HG03342 (cell line): Measurements from ENCODE around the gene ACTR6.
"Not testable (repeated sequence)": the region's sequence is repeated elsewhere in the genome, so short reads cannot be mapped to it uniquely, and the experiment has no call there.

Experiments
- ATAC-seq: cut with Tn5 transposase; IDR thresholded peaks from one replicate; pipeline ENCODE4 v1.9.1; 2021; ENCODE audit warnings: mild to moderate bottlenecking, moderate library complexity; ENCODE audit not compliant: unreplicated experiment

ACTR6 gene

DNA sequence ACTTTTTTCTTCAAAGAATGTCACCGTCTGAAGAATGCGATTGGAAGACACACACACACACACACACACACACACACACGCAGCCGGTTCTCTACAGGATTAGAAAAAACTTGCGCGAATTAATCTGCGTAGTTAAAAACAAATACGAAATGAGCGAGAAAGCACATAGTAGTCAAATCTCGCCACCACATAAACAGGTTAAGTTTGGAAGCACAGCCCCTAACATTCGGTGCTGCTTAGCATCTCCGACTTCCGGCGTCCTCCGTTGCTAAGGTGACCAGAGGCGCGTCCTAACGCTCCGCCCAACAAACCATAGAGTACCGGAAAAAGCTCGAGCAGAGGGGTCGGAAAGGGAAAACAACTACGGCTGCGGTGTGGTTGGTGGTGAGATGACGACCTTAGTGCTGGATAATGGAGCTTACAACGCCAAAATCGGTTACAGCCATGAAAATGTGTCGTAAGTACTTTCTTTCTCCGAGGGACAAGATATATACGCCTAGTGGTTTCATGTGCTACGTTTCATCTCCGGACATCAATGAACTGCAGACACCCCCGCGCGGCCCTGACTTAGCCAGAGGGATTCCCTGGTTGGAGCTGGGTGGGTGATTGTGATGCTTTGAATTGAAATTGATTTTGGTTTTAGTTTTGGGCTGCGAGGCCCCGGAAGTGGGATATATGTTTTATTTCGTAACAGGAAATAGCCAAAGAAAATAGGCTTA lies at the start of gene ACTR6:
TSS of gene ACTR6 (plus strand) at position 353 of the 719 bp plus-strand sequence. CDS start at position 390, 37 bp downstream.
- peak; percentile 92 for ATAC-seq

DNA sequence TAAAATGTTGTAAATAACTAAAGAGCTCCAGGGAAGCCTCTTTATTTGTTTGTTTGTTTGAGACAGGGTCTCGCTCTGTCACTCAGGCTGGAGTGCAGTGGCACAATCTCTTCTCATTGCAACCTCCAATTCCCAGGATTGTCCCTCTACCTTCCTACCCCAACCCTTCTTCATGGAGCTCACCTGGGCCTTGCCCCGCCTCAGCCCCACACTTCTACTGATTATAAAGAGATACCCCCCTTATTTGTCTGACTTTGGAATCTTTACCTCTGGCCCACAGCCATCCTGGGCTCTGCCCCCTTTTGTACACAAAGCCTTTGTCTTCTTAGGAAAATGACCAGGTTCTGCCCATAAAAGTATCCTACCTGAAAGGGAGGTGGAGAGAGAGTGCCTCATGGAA lies 48.8 kb upstream of the ACTR6 start:
- no peak for ATAC-seq

DNA sequence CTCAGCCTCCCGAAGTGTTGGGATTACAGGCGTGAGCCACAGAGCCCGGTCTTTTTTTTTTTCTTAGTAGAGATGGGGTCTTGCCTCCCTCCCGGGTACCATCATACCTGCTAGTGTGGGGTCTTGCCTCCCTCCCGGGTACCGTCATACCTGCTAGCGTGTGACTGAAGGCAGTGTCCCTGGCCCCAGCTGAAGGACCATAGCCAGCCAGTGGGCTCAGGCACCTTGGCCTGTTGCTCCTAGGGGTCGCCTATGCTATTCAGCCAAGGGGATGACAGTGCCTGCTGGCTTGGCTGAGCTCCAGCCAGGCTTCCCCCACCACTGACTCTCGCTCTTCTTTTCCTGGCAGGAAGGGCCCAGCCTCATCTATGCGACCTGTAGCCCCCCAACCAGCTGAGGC lies 47.5 kb upstream of the ACTR6 start:
- no peak for ATAC-seq

DNA sequence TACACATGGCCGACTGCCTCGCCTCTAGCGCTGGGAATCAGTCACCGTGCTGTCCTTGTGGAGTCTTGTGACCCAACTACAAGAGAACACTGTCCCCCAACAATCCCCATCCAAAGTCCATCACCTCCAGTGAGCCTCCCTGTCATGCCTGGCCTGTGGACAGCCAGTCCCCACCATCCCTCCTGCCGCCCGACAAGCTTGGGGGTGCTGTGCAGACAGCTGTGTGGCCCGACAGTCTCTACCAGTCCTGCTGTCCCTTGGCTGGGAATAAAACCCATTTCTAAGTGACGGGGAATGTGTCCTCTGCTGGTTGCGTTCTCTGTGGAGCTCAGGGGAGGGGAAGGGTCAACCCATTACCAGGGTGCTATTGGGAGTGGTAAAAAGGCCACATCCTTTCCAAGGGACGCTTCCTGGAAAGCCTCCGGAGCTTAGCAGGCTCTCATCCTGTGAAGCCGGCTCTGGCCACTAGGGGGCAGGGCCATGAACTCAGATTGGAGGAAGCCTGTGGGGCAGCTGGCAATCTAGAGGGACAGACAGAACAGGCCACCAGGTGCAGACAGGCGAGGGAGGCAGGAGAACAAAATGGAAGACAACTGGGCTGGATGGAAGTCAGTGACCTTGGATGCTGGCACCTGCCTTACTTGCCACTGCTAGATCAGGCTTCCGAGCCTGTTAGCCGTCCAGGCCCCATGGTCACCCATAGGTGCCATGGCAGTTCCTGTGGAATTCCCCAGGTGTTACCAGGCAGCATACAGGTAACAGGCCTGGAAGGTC lies 46.0 kb upstream of the ACTR6 start:
- ATAC-seq = peak; percentile 90

- no peak for ATAC-seq
These were observed 43.7 kb upstream of the ACTR6 start for GRCh38 chr12:100156731-100157426.

GRCh38 chr12:100157427-100157821 lies 43.2 kb upstream of the ACTR6 start:
- no peak for ATAC-seq

- no peak for ATAC-seq
These were observed 42.1 kb upstream of the ACTR6 start for GRCh38 chr12:100158535-100158934.

GRCh38 chr12:100159391-100160104 lies 41.1 kb upstream of the ACTR6 start:
- no peak for ATAC-seq

GRCh38 chr12:100163416-100164152 lies 37.0 kb upstream of the ACTR6 start:
- ATAC-seq = peak; percentile 99

GRCh38 chr12:100164153-100164704 lies 36.4 kb upstream of the ACTR6 start:
- peak; percentile 5 for ATAC-seq

- ATAC-seq = no peak
These were observed 35.3 kb upstream of the ACTR6 start for GRCh38 chr12:100165356-100165755.

GRCh38 chr12:100166232-100166631 lies 34.4 kb upstream of the ACTR6 start:
- no peak for ATAC-seq

DNA sequence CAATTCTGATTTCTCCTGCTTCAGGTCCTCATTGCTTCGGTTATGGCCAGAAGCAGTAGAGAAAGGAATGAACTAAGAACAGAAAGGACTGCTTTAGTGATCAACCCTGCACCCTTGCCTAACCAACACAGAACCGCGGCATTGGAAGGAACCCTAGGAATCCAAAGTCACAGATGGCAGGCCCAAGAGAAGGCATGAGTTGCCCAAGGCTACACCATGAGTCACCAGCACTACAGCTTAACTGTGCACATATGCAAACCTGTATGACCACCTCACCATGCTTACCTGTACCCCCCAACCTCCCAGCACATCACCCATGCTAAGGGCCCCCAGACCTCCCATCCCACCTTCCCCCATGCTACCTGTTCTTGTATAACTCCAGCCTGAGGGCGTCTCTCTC lies 32.1 kb upstream of the ACTR6 start:
- no peak for ATAC-seq

- ATAC-seq = no peak
These were observed 31.3 kb upstream of the ACTR6 start for GRCh38 chr12:100169345-100169744.

- ATAC-seq = no peak
These were observed 30.2 kb upstream of the ACTR6 start for GRCh38 chr12:100170313-100170858.

- no peak for ATAC-seq
These were observed 29.4 kb upstream of the ACTR6 start for GRCh38 chr12:100171248-100171647.

DNA sequence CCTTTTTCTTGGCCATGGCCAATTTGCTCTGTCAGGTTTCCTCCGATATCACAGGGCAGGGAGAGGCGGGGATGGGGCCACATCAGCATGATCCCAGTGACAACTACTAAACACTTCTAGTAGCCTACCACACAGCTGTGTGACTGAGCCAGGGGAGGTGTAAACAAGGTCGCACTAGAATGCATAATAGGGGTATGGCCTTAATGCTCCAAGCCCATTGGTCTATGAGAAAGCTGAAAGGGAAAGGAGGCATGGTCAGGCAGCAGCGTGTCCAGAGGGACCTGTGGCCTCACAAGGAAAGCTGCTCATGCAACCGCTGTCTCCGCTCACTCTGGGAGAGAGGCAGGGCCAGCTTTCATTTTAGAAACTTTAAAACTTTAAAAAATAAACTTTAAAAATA lies 27.5 kb upstream of the ACTR6 start:
- no peak for ATAC-seq

DNA sequence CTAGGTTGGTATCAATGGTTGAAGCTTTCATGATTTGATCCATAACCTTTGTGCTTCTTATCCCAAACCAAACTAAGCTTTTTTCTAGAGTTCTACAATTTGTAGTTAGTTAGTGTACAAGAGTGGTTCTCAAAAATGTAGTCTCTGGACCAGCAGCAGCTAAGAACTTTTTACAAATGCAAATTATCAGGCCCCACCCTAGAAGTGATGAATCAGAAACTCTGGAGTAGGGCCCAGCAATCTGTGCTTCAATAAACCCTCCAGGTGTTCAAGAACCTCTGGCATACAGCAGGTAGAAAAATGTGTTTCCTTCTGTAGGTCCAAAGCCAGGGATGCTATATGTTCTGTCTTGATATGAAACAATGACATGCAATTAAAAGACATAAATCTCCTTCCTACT lies 26.1 kb upstream of the ACTR6 start:
- no peak for ATAC-seq

- not testable (repeated sequence) for ATAC-seq
These were observed 24.1 kb upstream of the ACTR6 start for GRCh38 chr12:100176493-100176892.

GRCh38 chr12:100179252-100179651 lies 21.4 kb upstream of the ACTR6 start:
- ATAC-seq = no peak
